ENCODE data around the gene ENOX2. TPM values are rescaled to one million over a fixed set of nuclear protein-coding genes. Genes with fewer than 3 reads are reported as not detected.

ENOX2 gene
- total and polyA plus RNA-seq, 2 experiments from 2014 or later: 8.7 to 9.0 TPM

GRCh38 chrX:130778773-130779172, 124.2 kb downstream of the ENOX2 start:
- no peaks in the 10 kb centered on the region for H3K9me2 ChIP-seq (replicated peaks; ENCODE audit: insufficient read depth)
- 85% methylated on average over 3 of the region's 3 CpGs for WGBS (ENCODE audit: low lambda C conversion rate, missing lambda C conversion rate)
- H3K36me3 ChIP-seq (replicated peaks; ENCODE audit: insufficient read depth, low read depth): no peaks in the 10 kb centered on the region
- no peak overlapping the region for H3K27ac ChIP-seq
- H3K79me2 ChIP-seq: no peaks in the 10 kb centered on the region
- H2AFZ ChIP-seq: no peak overlapping the region
- no peak overlapping the region for H3K4me2 ChIP-seq
- H3K9me3 ChIP-seq (ENCODE audit: low read depth): no peaks in the 10 kb centered on the region
- no peak for TF ChIP-seq CTCF (IDR thresholded peaks at IDR 0.05; ENCODE audit: poor library complexity)
- no peak for TF ChIP-seq EZH2phosphoT487 (IDR thresholded peaks at IDR 0.05; ENCODE audit: low read depth, severe bottlenecking, unreplicated experiment)
- TF ChIP-seq EZH2 (IDR thresholded peaks at IDR 0.05; ENCODE audit: borderline replicate concordance): no peak
- H3K4me3 ChIP-seq: no peak overlapping the region
- H3K4me1 ChIP-seq (ENCODE audit: insufficient read depth): no peaks in the 10 kb centered on the region
- DNase-seq (ENCODE audit: low spot score): no peak
- H4K20me1 ChIP-seq (ENCODE audit: insufficient read depth, poor library complexity, severe bottlenecking): no peaks in the 10 kb centered on the region
- H3K27me3 ChIP-seq: no peaks in the 10 kb centered on the region

- H3K4me1 ChIP-seq (ENCODE audit: insufficient read depth): no peaks in the 10 kb centered on the region
- WGBS (ENCODE audit: low lambda C conversion rate, missing lambda C conversion rate): 92% methylated on average over 1 of the region's 1 CpG
- H2AFZ ChIP-seq: no peak overlapping the region
- H3K36me3 ChIP-seq (replicated peaks; ENCODE audit: insufficient read depth, low read depth): no peaks in the 10 kb centered on the region
- H3K4me2 ChIP-seq: no peak overlapping the region
- H3K27ac ChIP-seq: no peak overlapping the region
- no peaks in the 10 kb centered on the region for H3K9me2 ChIP-seq (replicated peaks; ENCODE audit: insufficient read depth)
- no peak overlapping the region for H3K4me3 ChIP-seq
- H4K20me1 ChIP-seq (ENCODE audit: insufficient read depth, poor library complexity, severe bottlenecking): no peaks in the 10 kb centered on the region
- DNase-seq (ENCODE audit: low spot score): no peak
- H3K9me3 ChIP-seq (ENCODE audit: low read depth): no peaks in the 10 kb centered on the region
- H3K27me3 ChIP-seq: no peaks in the 10 kb centered on the region
- H3K79me2 ChIP-seq: no peaks in the 10 kb centered on the region
- TF ChIP-seq EZH2phosphoT487 (IDR thresholded peaks at IDR 0.05; ENCODE audit: low read depth, severe bottlenecking, unreplicated experiment): no peak
- no peak for TF ChIP-seq CTCF (IDR thresholded peaks at IDR 0.05; ENCODE audit: poor library complexity)
- TF ChIP-seq EZH2 (IDR thresholded peaks at IDR 0.05; ENCODE audit: borderline replicate concordance): no peak
Observed at GRCh38 chrX:130775849-130776248, 127.2 kb downstream of the ENOX2 start.

- Histone ChIP-seq H3K27me3 (no peaks in the 10 kb centered on the region), H3K79me2 (no peaks in the 10 kb centered on the region), H3K9me2 (replicated peaks; ENCODE audit: insufficient read depth) (no peaks in the 10 kb centered on the region), H3K9me3 (ENCODE audit: low read depth) (no peaks in the 10 kb centered on the region), H3K4me1 (ENCODE audit: insufficient read depth) (no peaks in the 10 kb centered on the region), H3K4me2 (no peak overlapping the region), H3K27ac (no peak overlapping the region), H3K36me3 (replicated peaks; ENCODE audit: insufficient read depth, low read depth) (no peaks in the 10 kb centered on the region), H3K4me3 (no peak overlapping the region), H4K20me1 (ENCODE audit: insufficient read depth, poor library complexity, severe bottlenecking) (no peaks in the 10 kb centered on the region), H2AFZ (no peak overlapping the region)
- TF ChIP-seq EZH2 (IDR thresholded peaks at IDR 0.05; ENCODE audit: borderline replicate concordance): no peak
- TF ChIP-seq CTCF (IDR thresholded peaks at IDR 0.05; ENCODE audit: poor library complexity): no peak
- TF ChIP-seq EZH2phosphoT487 (IDR thresholded peaks at IDR 0.05; ENCODE audit: low read depth, severe bottlenecking, unreplicated experiment): no peak
- 37% methylated on average over 4 of the region's 4 CpGs for WGBS (ENCODE audit: low lambda C conversion rate, missing lambda C conversion rate)
- no peak for DNase-seq (ENCODE audit: low spot score)
Observed at GRCh38 chrX:130772776-130773143, 130.2 kb downstream of the ENOX2 start.

Measured in hepatocyte (in vitro differentiated cells).